Naive B cell (primary cell): ENCODE measurements around the gene JMJD1C. TPM values are rescaled to one million over a fixed set of nuclear protein-coding genes. Genes with fewer than 3 reads are reported as not detected.
"Not testable (repeated sequence)": the region's sequence is repeated elsewhere in the genome, so short reads cannot be mapped to it uniquely, and the experiment has no call there.

Experiments used
- ATAC-seq, 2 donors: fragments of 150-1000 bp; cut with Tn5 transposase; 2 replicates each; pipeline ENCODE4 v1.10.0; 2021; ENCODE audit warnings: low read depth in 2 of 2, mild to moderate bottlenecking in 2 of 2, moderate library complexity in 2 of 2
- DNase-seq: peaks from one replicate; pipeline ENCODE4 v3.0.0; 2022
- H3K27ac Mint-ChIP-seq, 6 donors: one replicate each; pipeline ENCODE4 v1.8.0; 2020 to 2022; ENCODE audit warnings: mild to moderate bottlenecking in 6 of 6, mixed read lengths in 6 of 6, moderate library complexity in 5 of 6, inconsistent platforms in 2 of 6
- H3K27me3 Mint-ChIP-seq, 3 donors: one replicate each; pipeline ENCODE4 v1.8.0; 2021 to 2022; ENCODE audit warnings: mixed read lengths in 3 of 3, mild to moderate bottlenecking in 1 of 3
- H3K36me3 Mint-ChIP-seq, 2 donors: one replicate each; pipeline ENCODE4 v1.8.0; 2020 to 2022; ENCODE audit warnings: mixed read lengths in 2 of 2, inconsistent platforms in 1 of 2, mild to moderate bottlenecking in 1 of 2
- H3K4me1 Mint-ChIP-seq, 3 donors: one replicate each; pipeline ENCODE4 v1.8.0; 2020 to 2022; ENCODE audit warnings: mixed read lengths in 3 of 3, inconsistent platforms in 1 of 3, mild to moderate bottlenecking in 1 of 3, moderate library complexity in 1 of 3
- H3K4me3 Mint-ChIP-seq, 8 donors: one replicate each; pipeline ENCODE4 v1.8.0; 2020 to 2022; ENCODE audit warnings: mild to moderate bottlenecking in 8 of 8, mixed read lengths in 8 of 8, moderate library complexity in 8 of 8, inconsistent platforms in 2 of 8
- H3K9me3 Mint-ChIP-seq, 7 donors: one replicate each; pipeline ENCODE4 v1.8.0; 2020 to 2022; ENCODE audit warnings: mixed read lengths in 7 of 7, mild to moderate bottlenecking in 5 of 7, inconsistent platforms in 2 of 7, moderate library complexity in 1 of 7
- polyA plus RNA-seq, 6 donors: library from polyadenylated mRNA; unstranded; fragments of 300-500 nt; fragmentation: Illumina TruSeq; gene quantifications; one replicate each; pipeline ENCODE4 v1.2.3, GENCODE V29; 2021; ENCODE audit warnings: low read depth in 6 of 6

Gene JMJD1C, protein sequence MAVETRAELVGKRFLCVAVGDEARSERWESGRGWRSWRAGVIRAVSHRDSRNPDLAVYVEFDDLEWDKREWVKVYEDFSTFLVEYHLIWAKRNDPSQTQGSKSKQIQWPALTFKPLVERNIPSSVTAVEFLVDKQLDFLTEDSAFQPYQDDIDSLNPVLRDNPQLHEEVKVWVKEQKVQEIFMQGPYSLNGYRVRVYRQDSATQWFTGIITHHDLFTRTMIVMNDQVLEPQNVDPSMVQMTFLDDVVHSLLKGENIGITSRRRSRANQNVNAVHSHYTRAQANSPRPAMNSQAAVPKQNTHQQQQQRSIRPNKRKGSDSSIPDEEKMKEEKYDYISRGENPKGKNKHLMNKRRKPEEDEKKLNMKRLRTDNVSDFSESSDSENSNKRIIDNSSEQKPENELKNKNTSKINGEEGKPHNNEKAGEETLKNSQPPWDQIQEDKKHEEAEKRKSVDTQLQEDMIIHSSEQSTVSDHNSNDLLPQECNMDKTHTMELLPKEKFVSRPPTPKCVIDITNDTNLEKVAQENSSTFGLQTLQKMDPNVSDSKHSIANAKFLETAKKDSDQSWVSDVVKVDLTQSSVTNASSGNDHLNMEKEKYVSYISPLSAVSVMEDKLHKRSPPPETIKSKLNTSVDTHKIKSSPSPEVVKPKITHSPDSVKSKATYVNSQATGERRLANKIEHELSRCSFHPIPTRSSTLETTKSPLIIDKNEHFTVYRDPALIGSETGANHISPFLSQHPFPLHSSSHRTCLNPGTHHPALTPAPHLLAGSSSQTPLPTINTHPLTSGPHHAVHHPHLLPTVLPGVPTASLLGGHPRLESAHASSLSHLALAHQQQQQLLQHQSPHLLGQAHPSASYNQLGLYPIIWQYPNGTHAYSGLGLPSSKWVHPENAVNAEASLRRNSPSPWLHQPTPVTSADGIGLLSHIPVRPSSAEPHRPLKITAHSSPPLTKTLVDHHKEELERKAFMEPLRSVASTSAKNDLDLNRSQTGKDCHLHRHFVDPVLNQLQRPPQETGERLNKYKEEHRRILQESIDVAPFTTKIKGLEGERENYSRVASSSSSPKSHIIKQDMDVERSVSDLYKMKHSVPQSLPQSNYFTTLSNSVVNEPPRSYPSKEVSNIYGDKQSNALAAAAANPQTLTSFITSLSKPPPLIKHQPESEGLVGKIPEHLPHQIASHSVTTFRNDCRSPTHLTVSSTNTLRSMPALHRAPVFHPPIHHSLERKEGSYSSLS (N-terminal part only)
- 100 to 1,000 TPM in 5 of 6 donors, 10 to 100 TPM in 1; 51.7 to 154 (median 124) TPM for polyA plus RNA-seq

DNA sequence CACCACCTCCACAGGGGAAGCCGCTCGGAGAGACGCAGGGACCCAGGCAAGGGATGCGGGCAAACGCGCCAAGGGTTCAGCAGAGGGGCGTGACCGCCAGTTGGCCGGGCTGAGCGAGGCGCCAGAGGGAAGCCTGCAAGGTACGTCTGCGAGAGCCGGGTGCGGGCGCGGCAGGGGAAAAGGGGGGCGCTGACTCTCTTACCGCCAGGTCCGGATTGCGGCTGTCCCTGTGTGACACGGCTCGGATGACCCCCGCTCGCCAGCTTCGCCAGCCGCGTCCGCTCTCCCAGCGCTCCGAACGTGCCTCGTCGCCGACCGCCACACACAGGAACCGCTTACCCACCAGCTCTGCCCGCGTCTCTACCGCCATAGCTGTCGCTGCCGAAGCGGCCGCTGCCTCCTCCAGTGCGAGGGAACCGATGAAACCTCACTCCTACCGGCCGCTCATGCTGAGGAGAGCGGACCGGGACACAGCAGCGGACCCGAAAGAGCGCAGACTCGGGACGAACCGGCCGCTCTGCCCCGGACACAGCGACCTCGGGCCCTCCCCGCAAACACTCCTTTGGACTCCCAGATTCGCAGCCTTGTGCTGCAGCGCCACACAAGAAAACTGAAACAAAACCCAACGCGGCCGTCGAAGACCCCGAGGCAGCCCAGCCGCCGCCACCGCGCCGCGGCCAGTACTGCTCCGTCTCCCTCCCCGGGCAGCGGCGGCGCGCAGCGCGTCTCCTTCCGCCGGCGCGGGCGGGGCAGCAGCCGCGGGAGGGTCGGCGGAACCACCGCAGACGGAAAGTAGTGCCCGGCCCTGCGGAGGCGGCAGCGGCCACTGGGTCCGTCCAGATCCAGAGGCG, at the start of gene JMJD1C:
TSS of gene JMJD1C (minus strand) at position 685 of the 851 bp plus-strand sequence. CDS start at position 370, 315 bp downstream.
- H3K36me3 Mint-ChIP-seq: no peaks in the 10 kb centered on the region
- H3K27ac Mint-ChIP-seq: peak within 1 kb of the TSS; percentile 91 to 95 (median 94)
- H3K27me3 Mint-ChIP-seq: no peaks in the 10 kb centered on the region
- H3K9me3 Mint-ChIP-seq: no peaks in the 10 kb centered on the region
- DNase-seq: peak; percentile 76
- peak within 1 kb of the TSS; percentile 92 to 100 (median 98) for H3K4me3 Mint-ChIP-seq
- ATAC-seq: peak; percentile 73 to 74
- H3K4me1 Mint-ChIP-seq: peaks cover 11 to 27% (median 12%) of the 10 kb centered on the region in 3 donors

DNA sequence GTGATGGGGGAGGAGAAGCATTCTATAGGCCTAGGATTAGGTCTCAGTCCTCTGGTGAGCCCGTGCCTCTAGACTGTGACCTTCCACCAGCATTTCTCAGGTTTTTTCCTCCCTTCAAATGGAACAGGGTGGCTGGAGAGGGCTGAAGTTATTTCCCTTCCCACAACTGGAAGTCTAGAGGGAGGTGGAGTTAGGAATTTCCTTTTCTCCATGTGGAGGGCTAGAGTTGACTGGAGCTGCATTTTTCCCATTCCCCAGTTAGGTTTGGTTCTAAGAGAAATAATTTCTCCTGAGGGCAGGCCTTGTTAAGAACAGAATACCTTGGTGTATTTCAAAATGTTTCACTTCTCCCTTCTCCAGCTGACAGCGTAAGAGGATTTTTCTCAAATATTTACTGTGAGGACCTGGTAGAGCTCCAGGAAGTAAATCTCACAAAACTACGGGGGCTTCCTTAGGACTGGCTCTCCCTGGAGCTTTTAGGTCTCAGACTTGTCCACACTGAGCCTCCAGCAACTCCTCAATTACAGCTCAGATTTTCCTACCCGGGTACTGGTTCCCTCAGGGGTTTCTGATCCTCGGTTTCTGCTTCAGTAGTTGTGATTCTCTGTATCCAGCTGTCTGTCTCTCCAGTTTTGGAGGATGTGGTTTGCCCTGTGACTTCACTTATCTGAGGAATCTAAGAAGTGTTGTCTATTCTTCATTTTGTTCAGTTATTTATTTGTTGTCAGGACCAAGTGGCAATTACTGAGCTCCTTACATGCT, 49.4 kb upstream of the JMJD1C start:
- Mint-ChIP-seq H3K9me3 (peaks cover 0 to 7% (median 1%) of the 10 kb centered on the region in 7 donors), H3K27me3 (no peaks in the 10 kb centered on the region), H3K4me1 (peaks cover 29 to 42% (median 30%) of the 10 kb centered on the region in 3 donors), H3K27ac (peak overlapping the region in 3 of 6 donors; percentile 73 to 87 (median 75)), H3K4me3 (peak overlapping the region in 4 of 8 donors; percentile 23 to 80 (median 54)), H3K36me3 (peaks cover 9% of the 10 kb centered on the region in 2 donors)
- peak; percentile 23 to 37 for ATAC-seq
- no peak for DNase-seq

DNA sequence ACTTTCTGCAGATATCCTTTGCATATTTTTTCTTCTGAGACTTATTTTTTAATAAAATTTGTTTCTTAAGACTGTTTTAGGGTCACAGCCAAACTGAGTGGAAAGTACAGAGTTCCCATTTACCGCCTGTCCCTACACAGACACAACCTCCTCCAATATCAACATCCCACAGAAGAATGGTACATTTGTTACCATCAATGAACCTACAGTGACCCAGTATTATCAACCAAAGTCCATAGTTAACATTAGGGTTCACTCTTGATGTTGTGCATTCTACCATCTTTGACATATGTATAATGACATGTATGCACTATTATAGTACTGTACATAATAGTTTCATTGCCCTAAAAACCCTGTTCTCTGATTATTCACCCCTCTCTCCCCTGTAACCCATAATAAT, 40.8 kb upstream of the JMJD1C start:
- H3K9me3 Mint-ChIP-seq: no peaks in the 10 kb centered on the region
- H3K4me1 Mint-ChIP-seq: peaks cover 3 to 33% (median 25%) of the 10 kb centered on the region in 3 donors
- H3K27ac Mint-ChIP-seq: no peak overlapping the region
- no peak for ATAC-seq
- no peak overlapping the region for H3K4me3 Mint-ChIP-seq
- H3K36me3 Mint-ChIP-seq: peaks cover 0 to 4% of the 10 kb centered on the region in 2 donors
- no peaks in the 10 kb centered on the region for H3K27me3 Mint-ChIP-seq
- no peak for DNase-seq

DNA sequence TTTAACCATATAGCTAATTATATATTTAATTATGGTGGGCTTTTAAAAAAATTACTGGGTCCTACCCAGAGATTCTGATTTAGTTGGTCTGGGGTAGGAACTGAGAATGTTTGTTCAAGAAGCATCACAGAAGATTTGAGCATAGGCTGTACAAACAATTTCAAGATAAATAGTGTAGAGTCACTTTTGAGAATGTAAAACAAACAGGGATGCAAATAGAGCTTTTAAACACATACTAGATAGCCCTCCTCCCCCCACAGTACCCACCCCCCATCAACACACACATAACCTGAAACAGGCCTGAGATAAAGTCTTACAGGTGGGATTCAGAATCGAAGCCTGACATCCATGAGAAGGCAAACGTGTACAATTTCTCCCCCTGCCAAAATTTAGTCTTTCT, 39.8 kb upstream of the JMJD1C start:
- no peaks in the 10 kb centered on the region for H3K27me3 Mint-ChIP-seq
- H3K27ac Mint-ChIP-seq: peak overlapping the region in 1 of 6 donors; percentile 36
- ATAC-seq (no peak), DNase-seq (no peak)
- no peaks in the 10 kb centered on the region for H3K36me3 Mint-ChIP-seq
- H3K4me3 Mint-ChIP-seq: no peak overlapping the region
- no peaks in the 10 kb centered on the region for H3K9me3 Mint-ChIP-seq
- H3K4me1 Mint-ChIP-seq: peaks cover 3 to 33% (median 26%) of the 10 kb centered on the region in 3 donors

DNA sequence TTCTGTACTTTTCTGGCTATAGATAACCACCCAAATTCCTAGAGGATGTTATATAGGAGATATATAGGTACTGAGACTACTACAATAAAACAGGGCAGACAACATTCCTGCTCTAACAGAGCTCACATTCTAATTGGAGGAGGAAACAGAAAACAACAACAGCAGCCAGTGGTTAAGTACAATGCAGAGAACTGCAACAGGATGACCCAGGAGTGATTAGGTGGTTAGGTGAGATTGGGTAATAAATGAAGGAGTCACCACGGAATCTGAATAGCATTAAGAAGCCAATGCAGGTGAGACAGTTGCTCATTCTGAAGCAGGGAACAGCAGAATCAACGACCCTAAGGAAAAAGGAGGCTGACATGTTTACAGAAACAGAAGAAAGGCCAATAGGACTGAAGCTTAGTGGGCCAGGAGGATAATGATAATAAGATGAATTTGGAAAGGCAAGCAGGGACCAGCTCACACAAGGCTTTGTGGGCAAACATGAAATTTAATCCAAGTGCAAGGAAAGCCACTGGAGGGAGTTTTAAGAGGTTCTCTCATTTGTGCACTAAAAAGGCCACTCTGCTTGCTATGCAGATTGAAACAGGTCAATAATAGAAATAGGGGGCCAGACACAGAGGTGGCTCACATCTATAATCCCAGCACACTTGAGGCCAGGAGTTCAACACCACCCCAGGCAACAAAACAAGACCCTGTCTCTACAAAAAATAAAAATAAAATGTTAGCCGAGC, 38.5 kb upstream of the JMJD1C start:
- Mint-ChIP-seq H3K4me3 (no peak overlapping the region), H3K27ac (peak overlapping the region in 1 of 6 donors; percentile 5), H3K9me3 (no peaks in the 10 kb centered on the region), H3K4me1 (peaks cover 6 to 36% (median 27%) of the 10 kb centered on the region in 3 donors), H3K27me3 (no peaks in the 10 kb centered on the region), H3K36me3 (no peaks in the 10 kb centered on the region)
- ATAC-seq (no peak), DNase-seq (no peak)

DNA sequence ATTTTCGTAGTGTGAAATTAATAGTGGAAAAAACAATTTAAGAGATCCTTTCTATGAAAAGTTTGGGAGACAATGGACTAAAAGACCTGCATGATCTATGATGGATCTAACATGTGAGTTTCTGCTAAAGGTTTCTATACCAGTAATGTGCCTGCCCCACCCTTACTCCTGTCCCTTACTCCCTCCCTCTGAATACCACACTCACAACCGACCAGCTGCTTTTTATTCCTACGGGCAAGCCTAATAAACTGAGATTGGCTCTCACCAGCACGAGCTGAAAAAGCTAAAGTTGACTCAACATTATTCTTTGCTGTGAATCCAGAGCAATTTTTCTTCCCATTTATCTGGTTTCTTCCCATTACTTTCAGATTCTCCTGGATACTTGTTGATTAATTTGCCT, 37.6 kb upstream of the JMJD1C start:
- Mint-ChIP-seq H3K9me3 (no peaks in the 10 kb centered on the region), H3K27me3 (no peaks in the 10 kb centered on the region), H3K27ac (peak overlapping the region in 1 of 6 donors; percentile 41), H3K4me1 (peaks cover 7 to 35% (median 32%) of the 10 kb centered on the region in 3 donors), H3K36me3 (no peaks in the 10 kb centered on the region), H3K4me3 (no peak overlapping the region)
- ATAC-seq: no peak
- no peak for DNase-seq

DNA sequence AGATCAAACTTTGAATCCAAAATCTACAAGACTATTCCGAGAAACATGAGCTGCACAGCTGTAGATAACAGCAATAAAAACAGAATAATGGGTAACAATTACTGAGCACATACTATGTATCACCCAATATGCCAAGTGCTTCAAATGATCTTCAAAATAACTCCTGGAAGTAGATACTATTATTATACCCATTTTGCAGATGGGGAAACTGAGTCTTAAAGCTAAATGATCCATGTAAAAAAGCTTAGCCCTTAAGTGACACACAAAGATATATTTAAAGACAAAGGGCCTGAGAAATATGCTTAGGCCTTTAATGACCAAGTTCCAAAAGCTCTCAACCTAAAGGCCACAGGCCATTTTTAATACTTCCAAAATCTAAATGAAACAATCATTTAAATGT, 37.1 kb upstream of the JMJD1C start:
- Mint-ChIP-seq H3K9me3 (no peaks in the 10 kb centered on the region), H3K36me3 (no peaks in the 10 kb centered on the region), H3K27ac (no peak overlapping the region), H3K4me3 (no peak overlapping the region), H3K27me3 (no peaks in the 10 kb centered on the region), H3K4me1 (peaks cover 7 to 35% (median 34%) of the 10 kb centered on the region in 3 donors)
- no peak for ATAC-seq
- no peak for DNase-seq

DNA sequence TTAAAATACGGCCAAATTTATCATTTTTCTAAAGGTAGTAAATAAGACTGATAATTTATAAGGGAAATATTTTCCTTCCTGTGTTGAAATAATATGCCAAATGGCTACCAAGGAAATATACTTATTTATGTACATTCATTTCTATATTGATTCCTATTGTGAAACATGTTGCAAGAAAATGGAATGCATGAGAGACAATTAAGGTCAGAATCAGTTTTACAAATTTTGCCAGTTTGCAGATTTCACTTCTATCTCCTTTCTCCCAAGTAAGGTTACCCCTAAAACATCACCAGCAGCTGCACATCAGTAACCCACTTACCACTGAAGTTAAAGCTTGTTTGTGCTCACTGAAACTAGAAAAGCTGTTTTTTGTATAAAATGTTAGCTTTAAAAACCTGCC, 36.2 kb upstream of the JMJD1C start:
- H3K27ac Mint-ChIP-seq: no peak overlapping the region
- DNase-seq (no peak), ATAC-seq (no peak)
- no peaks in the 10 kb centered on the region for H3K9me3 Mint-ChIP-seq
- peaks cover 7 to 40% (median 35%) of the 10 kb centered on the region in 3 donors for H3K4me1 Mint-ChIP-seq
- H3K4me3 Mint-ChIP-seq: no peak overlapping the region
- H3K27me3 Mint-ChIP-seq: no peaks in the 10 kb centered on the region
- no peaks in the 10 kb centered on the region for H3K36me3 Mint-ChIP-seq

DNA sequence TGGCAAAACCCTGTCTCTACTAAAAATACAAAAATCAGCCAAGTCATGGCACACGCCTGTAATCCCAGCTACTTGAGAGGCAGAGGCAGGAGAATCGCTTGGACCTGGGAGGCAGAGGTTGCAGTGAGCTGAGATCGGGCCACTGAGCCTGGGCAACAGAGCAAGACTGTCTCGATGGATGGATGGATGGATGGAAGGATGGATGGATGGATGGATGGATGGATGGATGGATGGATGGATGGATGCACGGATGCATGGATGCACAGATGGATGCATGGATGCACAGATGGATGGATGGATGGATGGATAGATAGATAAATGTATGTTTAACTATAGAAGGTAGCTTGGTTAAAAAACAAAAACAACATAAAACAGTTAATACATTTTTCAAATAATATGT, 34.8 kb upstream of the JMJD1C start:
- DNase-seq, H3K9me3 Mint-ChIP-seq, H3K4me3 Mint-ChIP-seq, H3K27me3 Mint-ChIP-seq, H3K36me3 Mint-ChIP-seq, ATAC-seq: not testable (repeated sequence)
- H3K27ac Mint-ChIP-seq: peak overlapping the region in 1 of 6 donors; percentile 70
- peaks cover 12 to 40% (median 29%) of the 10 kb centered on the region in 3 donors for H3K4me1 Mint-ChIP-seq

DNA sequence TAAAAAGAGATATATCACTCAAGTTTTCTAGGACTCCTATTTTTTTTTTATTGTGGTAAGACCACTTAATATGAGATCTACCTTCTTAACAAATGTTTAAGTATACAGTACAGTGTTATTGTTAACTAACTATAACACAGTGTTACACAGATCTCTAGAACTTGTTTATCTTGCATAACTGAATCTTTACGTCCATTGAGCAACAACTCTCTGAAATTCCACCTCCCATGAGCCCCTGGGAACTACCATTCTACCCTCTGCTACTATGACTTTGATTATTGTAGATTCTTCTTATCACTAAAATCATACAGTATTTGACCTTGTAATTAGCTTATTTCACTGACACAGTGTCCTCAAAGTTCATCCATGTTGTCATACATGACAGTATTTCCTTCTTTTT, 32.9 kb upstream of the JMJD1C start:
- no peaks in the 10 kb centered on the region for H3K27me3 Mint-ChIP-seq
- H3K9me3 Mint-ChIP-seq: no peaks in the 10 kb centered on the region
- no peak for ATAC-seq
- H3K4me1 Mint-ChIP-seq: peaks cover 12 to 30% (median 19%) of the 10 kb centered on the region in 3 donors
- no peak for DNase-seq
- H3K36me3 Mint-ChIP-seq: no peaks in the 10 kb centered on the region
- no peak overlapping the region for H3K4me3 Mint-ChIP-seq
- no peak overlapping the region for H3K27ac Mint-ChIP-seq

DNA sequence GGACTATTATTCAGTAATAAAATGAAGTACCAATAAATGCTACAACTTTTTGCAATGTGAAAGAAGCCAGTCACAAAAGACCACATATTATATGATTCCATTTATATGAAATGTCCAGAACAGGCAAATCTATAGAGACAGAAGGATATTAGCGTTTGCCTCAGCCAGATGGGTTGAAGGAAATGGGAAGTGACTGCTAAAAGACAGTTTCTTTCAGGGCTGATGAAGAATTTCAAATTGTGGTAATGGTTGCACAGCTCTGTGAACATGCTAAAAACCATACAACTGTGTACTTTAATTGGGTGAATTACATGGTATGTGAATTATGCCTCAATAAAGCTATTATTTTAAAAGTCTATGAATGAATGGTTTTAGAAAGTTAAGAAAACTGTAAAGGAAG, 31.5 kb upstream of the JMJD1C start:
- H3K9me3 Mint-ChIP-seq: no peaks in the 10 kb centered on the region
- no peak for DNase-seq
- H3K27me3 Mint-ChIP-seq: no peaks in the 10 kb centered on the region
- H3K36me3 Mint-ChIP-seq: no peaks in the 10 kb centered on the region
- H3K4me1 Mint-ChIP-seq: peaks cover 12 to 27% (median 18%) of the 10 kb centered on the region in 3 donors
- ATAC-seq: peak in 1 of 2 donors; percentile 46
- no peak overlapping the region for H3K27ac Mint-ChIP-seq
- no peak overlapping the region for H3K4me3 Mint-ChIP-seq
